Omental fat pad (tissue), 4 donors: ENCODE results near the gene UBE2C. TPM values are rescaled to one million over a fixed set of nuclear protein-coding genes. Genes with fewer than 3 reads are reported as not detected.
A peak's percentile ranks its signal among the peaks of the same experiment; 100 is the strongest.
"Not testable (repeated sequence)": the region's sequence is repeated elsewhere in the genome, so short reads cannot be mapped to it uniquely, and the experiment has no call there.

Source experiments
- ATAC-seq: fragments of 150-250 bp; one replicate; pipeline ENCODE4 v1.9.1; 2016; ENCODE audit warnings: mild to moderate bottlenecking, moderate library complexity; ENCODE audit not compliant: low FRiP score
- DNase-seq: peaks from one replicate; pipeline ENCODE4 v3.0.0-alpha.2; 2019; ENCODE audit warnings: low spot score
- total RNA-seq, 4 donors: library from RNA; depleted of rRNA; stranded (reverse); fragments of >200 nt; gene quantifications; one replicate each; pipeline ENCODE4 v1.1.0, GENCODE V29; 2016
- TF ChIP-seq, protein P1 (sequence below), 3 donors: fragments of 450-650 bp; IDR thresholded peaks; one replicate each; pipeline ENCODE4 v1.5.1; 2016 to 2017; ENCODE audit warnings: antibody characterized with exemption in 3 of 3, mild to moderate bottlenecking in 3 of 3, moderate library complexity in 2 of 3

The UBE2C gene
- total RNA-seq: 10 to 100 TPM in 1 of 4 donors, 1 to 10 TPM in 1, not detected in 2; 1.4 to 10.1 TPM

DNA sequence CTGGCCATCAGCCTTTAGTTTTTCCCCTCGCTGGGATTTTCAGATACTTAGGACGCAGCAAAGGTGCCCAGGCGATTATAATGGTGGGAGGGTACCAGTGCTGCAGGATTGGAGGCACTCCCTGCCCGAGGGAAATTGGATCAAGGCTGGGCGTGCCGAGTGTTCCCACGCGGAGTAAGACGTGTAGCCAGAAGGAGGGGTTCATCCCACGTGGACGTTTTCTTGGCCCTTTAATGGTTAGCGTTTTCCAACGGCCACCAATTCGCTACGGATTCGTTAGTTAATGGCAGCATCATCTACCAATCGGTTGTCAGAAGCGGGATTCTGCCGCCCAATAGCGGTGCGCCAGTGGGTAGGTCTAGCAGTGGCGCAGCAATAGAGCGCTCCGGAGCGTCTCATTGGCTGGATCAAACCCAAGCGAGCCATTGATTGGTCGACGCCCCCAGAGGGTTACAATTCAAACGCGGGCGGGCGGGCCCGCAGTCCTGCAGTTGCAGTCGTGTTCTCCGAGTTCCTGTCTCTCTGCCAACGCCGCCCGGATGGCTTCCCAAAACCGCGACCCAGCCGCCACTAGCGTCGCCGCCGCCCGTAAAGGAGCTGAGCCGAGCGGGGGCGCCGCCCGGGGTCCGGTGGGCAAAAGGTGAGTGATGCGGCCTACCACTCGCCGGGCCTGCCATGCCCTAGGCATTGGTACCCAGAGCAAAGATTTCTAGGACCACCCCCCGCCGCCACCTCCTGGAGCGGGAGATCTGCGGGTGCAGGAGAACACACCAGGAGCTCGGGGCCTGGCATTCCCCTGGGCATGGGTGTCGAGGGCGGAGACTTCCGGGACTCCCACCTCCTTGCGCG lies at the start of gene UBE2C:
TSS of gene UBE2C (plus strand) at position 488 of the 849 bp plus-strand sequence. CDS start at position 540, 52 bp downstream.
- DNase-seq (peak; percentile 80), ATAC-seq (peak; percentile 100)
- TF ChIP-seq, protein P1, sequence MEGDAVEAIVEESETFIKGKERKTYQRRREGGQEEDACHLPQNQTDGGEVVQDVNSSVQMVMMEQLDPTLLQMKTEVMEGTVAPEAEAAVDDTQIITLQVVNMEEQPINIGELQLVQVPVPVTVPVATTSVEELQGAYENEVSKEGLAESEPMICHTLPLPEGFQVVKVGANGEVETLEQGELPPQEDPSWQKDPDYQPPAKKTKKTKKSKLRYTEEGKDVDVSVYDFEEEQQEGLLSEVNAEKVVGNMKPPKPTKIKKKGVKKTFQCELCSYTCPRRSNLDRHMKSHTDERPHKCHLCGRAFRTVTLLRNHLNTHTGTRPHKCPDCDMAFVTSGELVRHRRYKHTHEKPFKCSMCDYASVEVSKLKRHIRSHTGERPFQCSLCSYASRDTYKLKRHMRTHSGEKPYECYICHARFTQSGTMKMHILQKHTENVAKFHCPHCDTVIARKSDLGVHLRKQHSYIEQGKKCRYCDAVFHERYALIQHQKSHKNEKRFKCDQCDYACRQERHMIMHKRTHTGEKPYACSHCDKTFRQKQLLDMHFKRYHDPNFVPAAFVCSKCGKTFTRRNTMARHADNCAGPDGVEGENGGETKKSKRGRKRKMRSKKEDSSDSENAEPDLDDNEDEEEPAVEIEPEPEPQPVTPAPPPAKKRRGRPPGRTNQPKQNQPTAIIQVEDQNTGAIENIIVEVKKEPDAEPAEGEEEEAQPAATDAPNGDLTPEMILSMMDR (IDR thresholded peaks at IDR 0.05): no peak

DNA sequence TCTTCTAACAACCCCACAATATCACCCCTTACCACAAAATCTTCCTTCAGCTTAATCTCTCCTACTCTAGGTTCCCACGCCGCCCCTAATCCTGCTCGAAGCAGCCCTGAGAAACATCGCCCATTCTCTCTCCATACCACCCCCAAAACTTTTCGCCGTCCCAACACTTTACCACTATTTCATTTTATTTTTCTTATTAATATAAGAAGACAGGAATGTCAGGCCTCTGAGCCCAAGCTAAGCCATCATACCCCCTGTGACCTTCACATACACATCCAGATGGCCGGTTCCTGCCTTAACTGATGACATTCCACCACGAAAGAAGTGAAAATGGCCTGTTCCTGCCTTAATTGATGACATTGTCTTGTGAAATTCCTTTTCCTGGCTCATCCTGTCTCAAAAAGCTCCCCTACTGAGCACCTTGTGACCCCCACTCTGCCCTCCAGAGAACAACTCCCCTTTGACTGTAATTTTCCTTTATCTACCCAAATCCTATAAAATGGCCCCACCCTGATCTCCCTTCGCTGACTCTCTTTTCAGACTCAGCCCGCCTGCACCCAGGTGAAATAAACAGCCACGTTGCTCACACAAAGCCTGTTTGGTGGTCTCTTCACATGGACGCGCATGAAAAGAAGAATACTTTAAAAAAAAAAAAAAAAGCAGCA lies 47.7 kb upstream of the UBE2C start:
- ATAC-seq, DNase-seq: not testable (repeated sequence)

DNA sequence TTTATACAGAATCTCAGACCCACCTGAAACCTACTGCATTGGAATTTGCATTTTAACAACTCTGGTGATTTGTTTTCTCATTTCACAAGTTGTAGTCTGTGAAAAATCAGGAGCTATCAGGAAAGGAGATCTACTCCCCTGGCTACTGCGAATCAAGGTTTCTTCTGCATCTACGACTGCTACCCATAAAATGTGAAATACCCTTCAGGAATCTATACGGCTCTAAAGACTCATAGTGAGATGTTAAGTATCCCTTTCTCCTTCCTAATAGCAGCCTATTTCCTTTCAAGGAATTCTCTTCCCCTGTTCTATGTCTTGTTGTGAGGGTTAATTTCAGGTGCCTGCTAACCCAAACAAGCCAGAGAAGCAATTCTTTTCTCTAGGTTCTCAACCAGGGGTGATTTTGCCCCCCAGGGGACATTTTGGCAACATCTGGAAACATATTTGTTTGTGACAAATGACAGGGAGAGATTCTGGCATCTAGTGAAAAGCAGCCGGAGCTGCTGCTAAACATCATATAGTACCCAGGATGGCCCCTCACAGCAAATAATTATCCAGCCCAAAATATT lies 47.1 kb upstream of the UBE2C start:
- no peak for ATAC-seq

DNA sequence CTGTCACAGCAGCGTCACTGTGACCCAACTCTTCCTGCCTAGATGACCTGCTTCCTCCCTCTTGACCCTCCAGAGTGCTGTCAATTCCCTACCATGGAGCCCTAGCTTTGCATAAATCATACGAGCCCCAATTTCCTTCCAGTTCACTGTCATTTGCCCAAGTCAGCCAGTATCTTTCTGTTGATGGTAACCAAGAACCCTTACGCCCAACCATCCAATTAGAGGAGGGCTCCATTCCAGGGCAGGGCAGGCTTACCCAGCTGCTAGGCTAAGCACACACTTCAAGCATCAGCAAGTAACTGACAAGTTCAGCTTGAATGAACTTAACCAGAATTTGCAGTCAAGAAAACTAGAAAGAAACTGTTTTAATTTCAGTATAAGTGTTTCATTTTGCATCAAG lies 46.5 kb upstream of the UBE2C start:
- no peak for DNase-seq
- ATAC-seq: no peak

More for the DNA sequence above, 47.1 kb upstream of the UBE2C start:
- no peak for DNase-seq
- TF ChIP-seq, protein P1 (IDR thresholded peaks at IDR 0.05): no peak

DNA sequence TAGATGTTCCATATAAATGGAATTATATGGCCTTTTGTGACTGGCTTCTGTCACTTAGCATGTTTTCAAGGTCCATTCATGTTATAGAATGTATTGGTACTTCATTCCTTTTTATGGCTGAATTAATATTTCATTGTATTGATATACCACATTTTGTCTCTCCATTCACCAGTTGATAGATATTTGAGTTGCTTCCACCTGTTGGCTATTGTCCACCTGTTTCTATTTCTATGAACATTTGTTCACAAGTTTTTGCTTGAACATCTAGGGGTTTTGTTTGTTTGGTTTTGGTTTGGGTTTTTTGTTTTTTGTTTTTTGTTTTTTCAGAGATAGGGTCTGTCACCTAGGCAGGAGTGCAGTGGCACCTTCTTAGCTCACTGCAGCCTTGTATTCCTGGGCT lies 44.0 kb upstream of the UBE2C start:
- ATAC-seq (no peak), DNase-seq (no peak)
- TF ChIP-seq, protein P1 (IDR thresholded peaks at IDR 0.05): no peak

More for the DNA sequence above, 46.5 kb upstream of the UBE2C start:
- TF ChIP-seq, protein P1 (IDR thresholded peaks at IDR 0.05): no peak

DNA sequence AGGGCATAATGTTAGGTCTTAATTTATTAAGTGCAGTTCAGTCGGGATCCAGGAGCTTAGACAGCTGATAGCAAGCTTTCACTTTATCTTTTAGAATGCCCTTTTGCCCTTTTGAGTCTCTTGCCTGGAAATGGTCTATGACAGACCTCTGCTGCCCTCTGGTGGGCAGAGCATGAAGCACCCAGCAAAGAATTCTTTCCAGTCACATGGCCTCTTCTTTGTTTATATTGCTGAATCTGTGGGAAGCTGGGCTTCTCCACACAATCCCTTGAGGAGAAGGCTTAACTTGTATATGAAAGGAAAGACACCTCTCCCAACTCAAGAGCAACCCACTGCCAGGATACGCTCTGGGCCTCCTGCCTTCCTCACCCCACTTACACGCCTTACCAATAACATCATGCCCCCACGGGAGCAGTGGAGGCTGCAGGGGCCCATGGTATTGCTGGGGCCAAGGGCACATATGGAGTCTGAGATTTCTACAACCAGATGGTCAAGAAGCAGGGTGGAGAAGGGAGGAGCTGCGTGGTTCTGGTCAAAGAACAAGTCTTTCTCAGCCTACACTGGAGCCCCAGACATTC lies 41.2 kb upstream of the UBE2C start:
- TF ChIP-seq, protein P1 (IDR thresholded peaks at IDR 0.05): peak in 2 of 3 donors; percentile 83 to 97
- peak; percentile 70 for ATAC-seq

DNA sequence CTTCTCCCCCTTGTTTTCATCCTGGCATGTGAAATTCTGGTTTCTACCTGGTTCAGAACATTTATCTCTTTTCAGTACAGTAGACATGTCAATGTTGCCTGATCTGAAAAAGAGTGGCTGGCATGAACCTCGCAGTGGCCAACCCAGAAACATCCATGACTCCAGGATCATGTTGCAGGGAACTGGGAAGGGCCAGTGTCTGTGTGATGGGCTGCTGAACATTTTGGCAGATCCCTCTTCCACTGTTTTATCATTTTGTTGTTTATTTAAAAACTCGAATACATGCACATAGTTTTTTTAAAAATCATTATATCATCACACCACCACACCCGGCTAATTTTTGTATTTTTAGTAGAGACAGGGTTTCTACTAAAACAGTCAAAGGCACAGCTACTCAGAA lies 39.8 kb upstream of the UBE2C start:
- no peak for DNase-seq
- ATAC-seq: no peak
- TF ChIP-seq, protein P1 (IDR thresholded peaks at IDR 0.05): no peak

More for the DNA sequence above, 41.2 kb upstream of the UBE2C start:
- peak; percentile 80 for DNase-seq
